ENCODE measurements around the gene ROPN1.

Gene ROPN1

GRCh38 chr3:123920383-123920782 is 71.5 kb downstream of the ROPN1 start:
- no peak overlapping the region for H2AFZ ChIP-seq (ENCODE audit: insufficient read depth, low read length, poor library complexity)
- no peak overlapping the region for H3K4me2 ChIP-seq (ENCODE audit: low read length)
- DNase-seq, result no peak
- H3K4me3 ChIP-seq (ENCODE audit: low read depth, low read length), result no peak overlapping the region
- H2BK12ac ChIP-seq (ENCODE audit: low read length), result no peak overlapping the region
- no CpG with 5 or more reads among the region's 1 CpG for WGBS (ENCODE audit: extremely low coverage, insufficient coverage, insufficient read length)
- H2BK5ac ChIP-seq (ENCODE audit: low read depth, low read length, poor library complexity), result no peak overlapping the region
- H3K4ac ChIP-seq (ENCODE audit: low read depth, low read length), result no peak overlapping the region
- H3K14ac ChIP-seq (ENCODE audit: low read length), result no peak overlapping the region
- H3K79me2 ChIP-seq (ENCODE audit: control insufficient read depth, insufficient read depth, low read length, poor library complexity), result no peaks in the 10 kb centered on the region
- no peak overlapping the region for H4K12ac ChIP-seq (ENCODE audit: low read depth, low read length)
- peaks cover 16 to 18% of the 10 kb centered on the region in 2 experiments for H3K36me3 ChIP-seq (ENCODE audit: control insufficient read depth in 1 of 2, insufficient read depth in 2 of 2, low read length in 2 of 2)
- no peak overlapping the region for H2AK5ac ChIP-seq (ENCODE audit: low read length)
- no peak overlapping the region for H2BK120ac ChIP-seq (ENCODE audit: insufficient read depth, low read length, poor library complexity)
- no peak overlapping the region for H4K8ac ChIP-seq (ENCODE audit: low read depth, low read length)
- no peak overlapping the region for H4K91ac ChIP-seq (ENCODE audit: low read depth, low read length)
- H3K9ac ChIP-seq (ENCODE audit: low read length), result no peak overlapping the region
- no peaks in the 10 kb centered on the region for H3K27me3 ChIP-seq (ENCODE audit: insufficient read depth, low read length)
- H3K9me3 ChIP-seq (ENCODE audit: insufficient read depth, low read depth, low read length), result no peaks in the 10 kb centered on the region
- H3K4me1 ChIP-seq (ENCODE audit: control insufficient read depth in 1 of 2, insufficient read depth in 2 of 2, low read length in 2 of 2), result no peaks in the 10 kb centered on the region
- H3K23ac ChIP-seq (ENCODE audit: low read length), result no peak overlapping the region
- no peak overlapping the region for H3K27ac ChIP-seq (ENCODE audit: low read depth, low read length)
- no peak overlapping the region for H3K18ac ChIP-seq (ENCODE audit: low read length)
- H3K79me1 ChIP-seq (ENCODE audit: low read length), result no peaks in the 10 kb centered on the region

DNA sequence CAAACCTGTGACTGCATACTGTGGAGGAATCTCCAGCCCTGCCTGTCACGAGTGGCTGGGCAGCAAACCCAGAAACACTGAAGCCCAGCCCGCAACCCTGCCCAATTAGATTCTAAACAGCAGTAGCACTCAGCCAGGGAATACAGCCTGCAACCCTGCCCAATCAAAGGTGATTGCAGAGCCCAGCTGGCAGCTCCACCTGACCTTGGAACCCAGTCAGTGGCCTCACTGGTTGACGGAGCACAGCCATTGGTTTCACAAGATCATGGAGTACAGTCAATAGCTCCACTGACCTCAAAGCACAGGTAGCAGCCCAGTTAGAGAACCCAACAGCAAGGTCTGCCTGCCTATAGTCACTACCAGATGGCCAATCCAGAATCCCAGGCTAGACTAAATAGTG is 72.6 kb downstream of the ROPN1 start:
- H3K27me3 ChIP-seq (ENCODE audit: insufficient read depth, low read length), result no peaks in the 10 kb centered on the region
- no peak overlapping the region for H3K4ac ChIP-seq (ENCODE audit: low read depth, low read length)
- no peak overlapping the region for H2AFZ ChIP-seq (ENCODE audit: insufficient read depth, low read length, poor library complexity)
- no peak overlapping the region for H3K27ac ChIP-seq (ENCODE audit: low read depth, low read length)
- no peak overlapping the region for H3K14ac ChIP-seq (ENCODE audit: low read length)
- H3K9me3 ChIP-seq (ENCODE audit: insufficient read depth, low read depth, low read length), result no peaks in the 10 kb centered on the region
- no peak overlapping the region for H4K91ac ChIP-seq (ENCODE audit: low read depth, low read length)
- no peak overlapping the region for H3K23ac ChIP-seq (ENCODE audit: low read length)
- no peak overlapping the region for H2BK5ac ChIP-seq (ENCODE audit: low read depth, low read length, poor library complexity)
- H3K4me3 ChIP-seq (ENCODE audit: low read depth, low read length), result no peak overlapping the region
- H3K18ac ChIP-seq (ENCODE audit: low read length), result no peak overlapping the region
- H4K12ac ChIP-seq (ENCODE audit: low read depth, low read length), result no peak overlapping the region
- H3K9ac ChIP-seq (ENCODE audit: low read length), result no peak overlapping the region
- no peak overlapping the region for H2AK5ac ChIP-seq (ENCODE audit: low read length)
- H3K36me3 ChIP-seq (ENCODE audit: control insufficient read depth in 1 of 2, insufficient read depth in 2 of 2, low read length in 2 of 2), result peaks cover 16 to 21% of the 10 kb centered on the region in 2 experiments
- no peak for DNase-seq
- no peak overlapping the region for H4K8ac ChIP-seq (ENCODE audit: low read depth, low read length)
- WGBS (ENCODE audit: extremely low coverage, insufficient coverage, insufficient read length), result no CpG with 5 or more reads among the region's 3 CpGs
- no peak overlapping the region for H2BK120ac ChIP-seq (ENCODE audit: insufficient read depth, low read length, poor library complexity)
- no peak overlapping the region for H3K4me2 ChIP-seq (ENCODE audit: low read length)
- no peaks in the 10 kb centered on the region for H3K4me1 ChIP-seq (ENCODE audit: control insufficient read depth in 1 of 2, insufficient read depth in 2 of 2, low read length in 2 of 2)
- H3K79me1 ChIP-seq (ENCODE audit: low read length), result no peaks in the 10 kb centered on the region
- no peak overlapping the region for H2BK12ac ChIP-seq (ENCODE audit: low read length)
- H3K79me2 ChIP-seq (ENCODE audit: control insufficient read depth, insufficient read depth, low read length, poor library complexity), result no peaks in the 10 kb centered on the region
